GM12878 (cell line): ENCODE results near the gene MPHOSPH9. TPM values are rescaled to one million over a fixed set of nuclear protein-coding genes. Genes with fewer than 3 reads are reported as not detected.

Source experiments
- ATAC-seq: fragments of 200-7000 bp; cut with Tn5 transposase; 3 replicates; pipeline ENCODE4 v1.9.1; 2020; ENCODE audit warnings: mild to moderate bottlenecking, moderate library complexity
- BruUV-seq: library from RNA; stranded (reverse); fragments of 400-500 nt; replicated peaks from 2 replicates; lab custom pipeline; 2021; lab: Mats Ljungman, UMichigan
- CTCF ChIA-PET: fragments of 300-600 bp; sonication (Branson Sonifier 250); formaldehyde crosslinking; extraction: SDS; loops from one replicate; lab custom pipeline; 2021; ENCODE audit warnings: inconsistent platforms; lab: Yijun Ruan, JAX
- POLR2A ChIA-PET: fragments of 350-600 bp; formaldehyde crosslinking; extraction: SDS; loops from one replicate; lab custom pipeline; 2021; ENCODE audit warnings: inconsistent platforms; lab: Charles Lee
- RAD21 ChIA-PET: fragments of 300-600 bp; sonication (Branson Sonifier 250); formaldehyde crosslinking; loops from one replicate; lab custom pipeline; 2023; ENCODE audit warnings: antibody characterized with exemption; ENCODE audit not compliant: unreplicated experiment; lab: Charles Lee
- SMC1A ChIA-PET: fragments of 300-600 bp; sonication (Branson Sonifier 250); formaldehyde crosslinking; loops from one replicate; lab custom pipeline; 2023; ENCODE audit not compliant: unreplicated experiment, uncharacterized antibody; lab: Charles Lee
- DNase-seq: peaks from one replicate; pipeline ENCODE4 v3.0.0-alpha.2; 2011; ENCODE audit warnings: low read depth, low spot score
- FAIRE-seq: peaks from 3 replicates; lab custom pipeline; 2011; peaks lifted over from hg19 to GRCh38; lab: Jason Lieb, UNC
- H2AFZ ChIP-seq: 2 replicates; pipeline ENCODE4 v1.6.0; 2011; ENCODE audit warnings: low read depth, low read length, control low read depth; ENCODE audit not compliant: control insufficient read depth
- H3K27ac ChIP-seq: 2 replicates; pipeline ENCODE4 v1.5.1; 2011; ENCODE audit warnings: control low read depth; ENCODE audit not compliant: control insufficient read depth, insufficient read depth
- H3K27me3 ChIP-seq, 2 experiments: replicated peaks in 1 of 2; 2 replicates each; pipeline versions ENCODE4 v1.6.0 to v1.6.1; 2011; ENCODE audit warnings: low read length in 1 of 2; ENCODE audit not compliant: control insufficient read depth in 2 of 2, insufficient read depth in 2 of 2
- H3K36me3 ChIP-seq, 2 experiments: 2 replicates each; pipeline ENCODE4 v1.5.1; 2011; ENCODE audit warnings: low read length in 1 of 2; ENCODE audit not compliant: control insufficient read depth in 2 of 2, insufficient read depth in 2 of 2
- H3K4me1 ChIP-seq: 2 replicates; pipeline ENCODE4 v1.6.1; 2011; ENCODE audit warnings: mild to moderate bottlenecking, low read length, moderate library complexity, mixed read lengths; ENCODE audit not compliant: control insufficient read depth, insufficient read depth
- H3K4me2 ChIP-seq: 2 replicates; pipeline ENCODE4 v1.6.0; 2011; ENCODE audit warnings: control low read depth; ENCODE audit not compliant: control insufficient read depth, insufficient read depth
- H3K4me3 ChIP-seq: fragments of 200-600 bp; sonication (generic); 2 replicates; pipeline ENCODE4 v1.5.1; 2016
- H3K79me2 ChIP-seq: 2 replicates; pipeline ENCODE4 v1.6.0; 2011; ENCODE audit warnings: low read length; ENCODE audit not compliant: control insufficient read depth, insufficient read depth
- H3K9ac ChIP-seq: 2 replicates; pipeline ENCODE4 v1.8.0; 2011; ENCODE audit warnings: low read length, control low read depth, mixed read lengths; ENCODE audit not compliant: control insufficient read depth, insufficient read depth
- H3K9me3 ChIP-seq: replicated peaks from 3 replicates; pipeline ENCODE4 v1.5.1; 2011; ENCODE audit warnings: mild to moderate bottlenecking, low read length; ENCODE audit not compliant: control insufficient read depth, insufficient read depth
- H4K20me1 ChIP-seq: 2 replicates; pipeline ENCODE4 v1.6.0; 2011; ENCODE audit not compliant: control insufficient read depth, insufficient read depth
- ATF2 ChIP-seq: IDR thresholded peaks from 2 replicates; pipeline ENCODE4 v1.6.1; 2012; ENCODE audit warnings: low read length, inconsistent platforms
- CREM ChIP-seq: IDR thresholded peaks from 2 replicates; pipeline ENCODE4 v1.6.1; 2014; ENCODE audit warnings: antibody characterized with exemption, low read depth
- E2F8 ChIP-seq: fragments of 450-650 bp; IDR thresholded peaks from 2 replicates; pipeline ENCODE4 v1.6.1; 2018; ENCODE audit warnings: mild to moderate bottlenecking, low read depth, moderate library complexity; ENCODE audit not compliant: partially characterized antibody
- ESRRA ChIP-seq: IDR thresholded peaks from 2 replicates; pipeline ENCODE4 v1.6.1; 2012; ENCODE audit warnings: mild to moderate bottlenecking, low read length, improper control_type of control experiment
- EZH2 ChIP-seq: IDR thresholded peaks from 2 replicates; pipeline ENCODE4 v1.6.1; 2012; ENCODE audit warnings: low read depth, mild to moderate bottlenecking, control low read depth, inconsistent platforms, low read length, borderline replicate concordance; ENCODE audit not compliant: control insufficient read depth
- GATAD2B ChIP-seq: fragments of 450-650 bp; conservative IDR thresholded peaks from 2 replicates; pipeline ENCODE4 v1.6.1; 2017; ENCODE audit warnings: low read depth, mild to moderate bottlenecking, moderate library complexity
- MTA3 ChIP-seq: IDR thresholded peaks from 2 replicates; pipeline ENCODE4 v1.6.1; 2012; ENCODE audit warnings: low read length, inconsistent platforms, borderline replicate concordance
- POLR2AphosphoS2 ChIP-seq: IDR thresholded peaks from 2 replicates; pipeline ENCODE4 v1.6.1; 2011; ENCODE audit warnings: low read depth, mild to moderate bottlenecking, low read length, improper control_type of control experiment, moderate library complexity
- PRDM15 ChIP-seq: fragments of 450-650 bp; formaldehyde crosslinking; IDR thresholded peaks from 2 replicates; pipeline ENCODE4 v1.4.0; 2020; ENCODE audit warnings: mild to moderate bottlenecking, moderate library complexity
- SKIL ChIP-seq: fragments of 450-650 bp; IDR thresholded peaks from 2 replicates; pipeline ENCODE4 v1.6.1; 2017; ENCODE audit warnings: mild to moderate bottlenecking, low read depth, inconsistent platforms; ENCODE audit not compliant: poor library complexity, severe bottlenecking
- ZNF207 ChIP-seq: fragments of 450-650 bp; IDR thresholded peaks from 2 replicates; pipeline ENCODE4 v1.6.1; 2014; ENCODE audit warnings: antibody characterized with exemption, mild to moderate bottlenecking, borderline replicate concordance
- ZSCAN29 ChIP-seq: fragments of 450-650 bp; IDR thresholded peaks from 2 replicates; pipeline ENCODE4 v1.6.1; 2017; ENCODE audit warnings: mild to moderate bottlenecking, moderate library complexity
- WGBS: methylation state at CpG from one replicate; pipeline ENCODE4 v1.1.6; 2016; ENCODE audit warnings: low lambda C conversion rate; ENCODE audit not compliant: insufficient replicate concordance, insufficient coverage; ENCODE audit errors: missing lambda C conversion rate; 5-methylcytosine and 5-hydroxymethylcytosine counted together
- in situ Hi-C: fragments of 300-500 bp; cut with MboI; formaldehyde crosslinking; loops from 9 replicates; pipeline ENCODE4 v1.14.3; 2018; ENCODE audit warnings: mixed read lengths
- intact Hi-C: fragments of 100-400 bp; cut with micrococcal nuclease; formaldehyde crosslinking; loops from one replicate; pipeline ENCODE4 v1.14.2; 2022; ENCODE audit not compliant: unreplicated experiment
- polyA plus RNA-seq, 11 experiments: library from polyadenylated mRNA; depleted of rRNA in 4 of 11; unstranded in 6 of 11; stranded (reverse) in 5 of 11; fragments of >200 nt; fragmentation: Nextera tagmentation in 4 of 11; fragmentation: Illumina TruSeq in 1 of 11; extraction: Ambion mirVana in 4 of 11; extraction: Trizol in 1 of 11; gene quantifications; 1 replicate in 1 of 11; 2 replicates in 10 of 11; pipeline versions ENCODE4 v1.2.1 to v1.2.3, GENCODE V29; 2011 to 2016; ENCODE audit warnings: inconsistent platforms in 2 of 11, missing spikeins in 2 of 11, low read depth in 1 of 11
- total RNA-seq, 4 experiments: library from RNA; depleted of rRNA in 3 of 4; stranded (reverse); fragments of >200 nt in 3 of 4; fragmentation: Illumina TruSeq in 1 of 4; extraction: Trizol in 1 of 4; gene quantifications; 2 replicates each; pipeline versions ENCODE4 v1.2.1 to v1.2.3, GENCODE V29; 2013 to 2021

Gene MPHOSPH9
- total and polyA plus RNA-seq, 10 of the 15 experiments (the other 5 are each of a cell fraction or from before 2014, with no cell fraction given), result 11.5 to 72.2 (median 45.7) TPM

- ChIA-PET RAD21 (no interaction called here), POLR2A (interaction anchor here (0.6 kb wide), 1 partner anchor 12 kb away, joined by 3 read pairs; no protein-coding TSS in a partner anchor), SMC1A (interaction anchor here (0.6 kb wide), 1 partner anchor 287 kb away, joined by 3 read pairs; no protein-coding TSS in a partner anchor), CTCF (interaction anchor here (0.6 kb wide), 1 partner anchor 22 kb away, joined by 5 read pairs; no protein-coding TSS in a partner anchor)
- FAIRE-seq (no peak), DNase-seq (no peak), ATAC-seq (no peak)
- Histone ChIP-seq H3K27me3 (no peaks in the 10 kb centered on the region), H2AFZ (no peak overlapping the region), H3K4me2 (no peak overlapping the region), H3K27ac (no peak overlapping the region), H3K9ac (no peak overlapping the region), H3K4me1 (no peaks in the 10 kb centered on the region), H3K36me3 (peaks cover 2 to 13% of the 10 kb centered on the region in 2 experiments), H3K4me3 (no peak overlapping the region), H4K20me1 (no peaks in the 10 kb centered on the region), H3K9me3 (no peaks in the 10 kb centered on the region), H3K79me2 (no peaks in the 10 kb centered on the region)
- intact Hi-C loops (no loop called here), in situ Hi-C loops (no loop called here)
- 98% methylated on average over 6 of the region's 6 CpGs for WGBS
- no TSS peak for BruUV-seq
- no peak for TF ChIP-seq ZSCAN29
- no peak for TF ChIP-seq PRDM15 (CRISPR knock-in tag)
- no peak for TF ChIP-seq EZH2
- TF ChIP-seq ATF2, result no peak
- TF ChIP-seq POLR2AphosphoS2, result no peak
- TF ChIP-seq SKIL, result no peak
- TF ChIP-seq ZNF207, result no peak
- no peak for TF ChIP-seq ESRRA
- no peak for TF ChIP-seq CREM
- no peak for TF ChIP-seq GATAD2B
- TF ChIP-seq E2F8, result no peak
- no peak for TF ChIP-seq MTA3
Observed at GRCh38 chr12:123187637-123188036, 45.3 kb downstream of the MPHOSPH9 start.
